Stimulated activated CD8-positive, alpha-beta memory T cell treated with anti-CD3 and anti-CD28 coated beads, Interleukin-4, amount 100 ng/mL, for 24 hours (primary cell): Measurements from ENCODE around the gene CUBN.

Source experiments
- DNase-seq: peaks from one replicate; pipeline ENCODE4 v3.0.0-alpha.2; 2020; ENCODE audit warnings: low read depth

CUBN gene

GRCh38 chr10:17067376-17068264 lies 62.0 kb downstream of the CUBN start:
- no peak for DNase-seq

DNA sequence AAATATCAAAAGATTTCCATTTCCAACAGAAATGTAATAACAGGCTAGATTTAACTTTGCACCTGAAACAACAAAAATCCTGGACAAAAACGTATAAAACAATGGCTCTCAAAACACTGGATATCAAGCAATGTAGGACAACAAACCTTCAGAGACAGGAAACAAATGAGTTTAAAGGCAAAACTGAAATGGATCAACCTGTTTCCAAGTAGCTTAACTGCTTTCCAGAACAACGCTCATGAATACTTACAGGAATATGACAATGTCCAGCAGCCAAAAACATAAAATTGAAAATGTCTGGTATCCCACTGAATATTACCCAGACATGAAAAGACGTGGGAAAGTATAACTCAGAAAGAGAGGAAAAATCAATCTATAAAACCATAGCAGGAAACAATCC lies 62.8 kb downstream of the CUBN start:
- no peak for DNase-seq

GRCh38 chr10:17066000-17066399 lies 63.6 kb downstream of the CUBN start:
- no peak for DNase-seq

DNA sequence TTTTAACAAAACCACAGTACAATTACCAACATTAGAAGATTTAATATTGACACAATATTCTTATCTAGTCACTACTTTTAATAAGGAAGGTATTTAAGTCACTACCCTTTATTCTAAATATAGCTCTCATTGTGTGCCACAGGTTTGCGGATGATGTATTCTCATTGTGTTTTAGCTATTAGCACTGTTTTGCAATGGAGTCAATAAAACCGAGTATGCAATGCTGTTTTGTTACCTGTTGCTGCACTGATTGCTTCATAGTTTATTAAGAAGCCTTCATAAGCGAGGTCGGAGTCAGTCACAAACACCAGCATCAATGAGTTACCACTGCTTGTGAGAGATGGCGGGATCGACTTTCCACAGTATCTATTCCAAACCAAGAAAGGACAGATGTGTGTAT lies 64.3 kb downstream of the CUBN start:
- DNase-seq = no peak

DNA sequence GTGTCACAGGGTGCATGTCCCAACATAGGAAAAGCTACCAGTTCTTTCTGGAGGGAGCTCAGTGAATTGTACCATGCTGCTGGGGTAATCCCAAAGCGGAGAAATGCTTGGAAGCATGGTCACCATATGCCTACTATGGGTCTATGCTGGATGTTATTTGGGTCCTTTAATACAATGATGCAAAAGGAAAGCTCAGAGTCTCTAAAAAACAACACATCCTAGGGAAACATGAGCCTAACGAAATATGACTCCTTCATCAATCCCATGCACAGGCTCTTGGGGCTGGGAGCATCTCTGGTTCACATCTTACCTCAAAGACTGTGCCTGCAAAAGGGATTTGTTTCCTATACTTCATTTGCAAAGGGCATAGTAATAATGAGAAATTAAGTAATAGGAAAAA lies 65.2 kb downstream of the CUBN start:
- DNase-seq = no peak

GRCh38 chr10:17062955-17063484 lies 66.6 kb downstream of the CUBN start:
- no peak for DNase-seq

DNA sequence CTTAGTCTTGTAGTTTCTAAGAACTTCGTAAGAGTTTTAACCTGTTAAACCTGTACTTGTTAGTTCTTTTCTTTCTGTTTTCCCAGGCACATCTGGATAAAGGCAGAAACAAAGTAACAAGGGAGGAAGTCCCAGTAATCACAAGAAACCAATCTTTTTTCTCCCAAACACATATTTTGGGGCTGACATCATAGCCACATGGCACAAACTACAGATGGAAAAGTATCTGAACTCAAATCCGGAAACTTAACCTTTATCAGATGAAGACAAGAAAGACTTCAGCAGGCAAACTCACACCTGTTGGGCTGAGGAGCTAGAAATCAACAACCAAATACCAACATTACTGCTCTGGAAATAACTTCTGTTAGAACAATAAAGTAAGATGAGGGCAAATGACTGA lies 67.1 kb downstream of the CUBN start:
- DNase-seq = no peak

- no peak for DNase-seq
These were observed 67.6 kb downstream of the CUBN start for GRCh38 chr10:17062009-17062408.

- DNase-seq = no peak
These were observed 68.2 kb downstream of the CUBN start for GRCh38 chr10:17061418-17061817.

GRCh38 chr10:17060289-17060688 lies 69.3 kb downstream of the CUBN start:
- no peak for DNase-seq

GRCh38 chr10:17059197-17059688 lies 70.4 kb downstream of the CUBN start:
- no peak for DNase-seq

GRCh38 chr10:17058093-17058492 lies 71.5 kb downstream of the CUBN start:
- no peak for DNase-seq

GRCh38 chr10:17056781-17057428 lies 72.7 kb downstream of the CUBN start:
- DNase-seq = no peak

- no peak for DNase-seq
These were observed 76.1 kb downstream of the CUBN start for GRCh38 chr10:17053513-17053912.

- DNase-seq = no peak
These were observed 76.5 kb downstream of the CUBN start for GRCh38 chr10:17053061-17053460.

DNA sequence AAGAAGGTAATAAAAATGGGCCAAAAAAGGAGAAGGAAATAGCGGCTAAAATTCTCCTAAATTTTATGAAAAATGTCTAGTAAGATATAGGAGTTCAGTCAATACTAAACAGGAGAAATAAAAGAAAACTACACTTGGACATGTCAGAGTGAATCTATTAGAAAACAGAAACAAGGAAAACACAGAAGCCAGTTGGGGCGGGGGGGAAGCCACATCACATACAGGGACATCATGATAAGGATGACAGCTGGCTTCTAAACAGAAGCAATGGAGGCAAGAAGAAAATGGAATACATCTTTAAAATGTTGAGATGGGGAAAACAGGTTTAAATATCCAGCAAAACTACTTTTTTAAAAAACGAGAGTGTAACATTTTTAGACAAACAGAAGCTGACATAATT lies 77.8 kb downstream of the CUBN start:
- no peak for DNase-seq

DNA sequence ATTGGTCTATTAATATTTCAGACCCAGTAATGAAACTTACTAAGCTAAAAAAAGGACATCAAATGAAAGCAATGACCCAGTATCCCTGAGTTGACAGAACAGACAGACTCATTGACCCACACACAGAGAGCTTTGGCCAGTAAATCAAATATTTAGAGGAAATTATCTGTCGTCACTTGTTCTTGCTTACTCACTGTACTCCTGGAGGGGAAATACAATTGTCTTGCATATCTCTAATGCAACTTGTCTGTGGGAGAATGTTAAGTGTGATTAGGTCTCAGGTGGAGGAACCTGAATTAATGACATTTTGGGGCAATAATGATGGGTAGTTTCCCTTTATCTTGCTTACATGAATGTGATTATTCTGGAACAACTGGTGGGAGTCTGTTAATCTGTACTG lies 80.4 kb downstream of the CUBN start:
- no peak for DNase-seq

DNA sequence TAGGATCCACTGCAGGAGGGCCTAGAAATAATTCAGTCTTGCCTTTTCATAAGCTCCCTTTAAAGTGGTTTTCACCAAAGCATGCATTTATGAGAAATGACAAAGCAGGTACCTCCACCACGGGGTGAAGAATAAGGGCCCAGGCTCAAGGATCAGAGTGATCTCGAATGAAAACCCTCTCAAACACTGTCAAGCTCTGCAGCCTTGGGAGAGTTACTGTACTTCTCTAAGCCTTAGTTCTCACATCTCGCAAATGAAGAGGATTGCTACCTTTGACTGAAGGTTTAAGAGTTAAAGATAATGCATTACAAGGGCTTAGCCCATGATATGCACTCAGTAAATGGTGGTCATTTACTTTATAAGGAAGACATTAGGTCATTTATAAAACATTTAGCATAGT lies 81.7 kb downstream of the CUBN start:
- DNase-seq = no peak

GRCh38 chr10:17046989-17047388 lies 82.6 kb downstream of the CUBN start:
- no peak for DNase-seq

DNA sequence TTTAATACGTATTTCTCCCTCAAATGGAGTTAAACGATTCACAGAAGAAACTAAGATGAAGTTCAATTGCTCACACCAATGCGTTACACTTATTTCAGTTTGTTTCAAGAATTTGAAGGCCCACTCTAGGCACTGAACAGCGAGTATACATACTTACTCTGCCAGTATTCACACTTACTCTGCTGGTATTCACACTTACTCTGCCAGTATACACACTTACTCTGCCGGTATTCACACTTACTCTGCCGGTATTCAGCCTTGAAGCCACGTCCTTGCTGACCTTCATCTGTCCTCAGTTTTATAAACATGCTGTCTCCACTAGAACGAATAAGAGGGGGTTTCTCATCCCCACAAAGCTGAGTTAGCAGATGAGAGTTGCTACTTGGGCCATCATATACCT lies 86.0 kb downstream of the CUBN start:
- DNase-seq = no peak

DNA sequence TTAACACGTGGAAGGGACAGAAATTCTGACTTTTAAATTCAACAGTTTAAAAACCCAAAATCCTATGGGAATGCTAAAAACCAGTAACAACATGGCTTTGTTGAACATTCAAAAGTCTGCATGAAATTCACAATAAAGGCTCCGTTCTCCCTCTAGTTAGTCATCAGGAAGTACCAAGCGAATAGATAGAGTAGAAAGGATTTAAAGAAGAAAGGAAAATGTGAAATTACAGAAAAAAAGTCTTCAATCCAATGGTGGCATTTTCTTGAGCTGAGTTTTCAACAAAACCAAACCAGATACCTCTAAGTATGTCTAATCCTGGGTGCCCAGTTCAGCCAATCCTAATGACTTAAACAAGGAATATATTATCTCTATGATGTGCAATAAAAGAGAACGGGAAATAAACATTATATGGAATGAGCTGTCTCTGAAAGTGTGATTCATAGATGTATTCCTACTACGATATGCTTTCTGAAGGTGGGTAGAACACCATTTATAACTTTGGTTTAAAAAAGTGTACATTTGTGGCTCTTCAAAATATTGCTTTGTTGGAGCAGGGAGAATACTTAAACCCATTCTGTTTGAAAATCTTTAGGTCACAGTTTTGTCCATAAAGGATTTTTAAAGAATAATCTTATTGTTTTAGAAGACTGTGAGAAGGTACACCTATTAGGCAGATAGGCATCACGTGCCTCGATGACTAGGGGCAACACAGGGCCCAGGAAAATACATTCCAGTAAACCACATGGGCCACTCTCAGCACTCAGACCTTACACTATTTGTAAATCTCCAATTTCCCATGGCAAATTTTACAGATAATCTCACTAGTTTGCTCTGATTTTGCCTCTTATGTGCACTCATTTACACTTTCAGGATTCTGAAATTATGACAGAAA lies 87.7 kb downstream of the CUBN start:
- no peak for DNase-seq

DNA sequence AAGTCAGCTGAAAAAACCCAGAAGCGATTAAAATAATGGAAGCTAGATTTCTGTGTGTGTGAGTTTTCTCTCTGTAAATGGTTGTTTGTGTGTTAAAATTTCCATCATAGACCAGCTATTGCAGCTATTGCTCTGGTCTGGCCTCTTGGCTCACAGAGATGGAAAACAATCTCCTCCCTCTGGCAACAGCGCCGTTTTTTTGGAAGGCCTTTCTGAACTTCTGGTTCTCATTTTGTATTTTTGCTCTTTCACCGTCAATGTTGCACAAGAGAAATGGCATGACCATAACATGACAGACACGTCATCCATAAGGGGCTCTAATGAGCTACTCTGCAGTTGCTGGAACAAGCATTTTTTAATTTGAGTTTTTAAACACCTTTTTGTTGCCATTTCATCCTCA lies 91.0 kb downstream of the CUBN start:
- DNase-seq = no peak
